NCI-H1105 treated with DMSO at 0.1 percent for 48 hours (cell line): ENCODE results near the gene HIPK3.
"Not testable (repeated sequence)": the region's sequence is repeated elsewhere in the genome, so short reads cannot be mapped to it uniquely, and the experiment has no call there.

Source experiments
- DNase-seq: peaks from one replicate; lab custom pipeline; 2025; lab: John Stamatoyannopoulos, UW

Gene HIPK3

DNA sequence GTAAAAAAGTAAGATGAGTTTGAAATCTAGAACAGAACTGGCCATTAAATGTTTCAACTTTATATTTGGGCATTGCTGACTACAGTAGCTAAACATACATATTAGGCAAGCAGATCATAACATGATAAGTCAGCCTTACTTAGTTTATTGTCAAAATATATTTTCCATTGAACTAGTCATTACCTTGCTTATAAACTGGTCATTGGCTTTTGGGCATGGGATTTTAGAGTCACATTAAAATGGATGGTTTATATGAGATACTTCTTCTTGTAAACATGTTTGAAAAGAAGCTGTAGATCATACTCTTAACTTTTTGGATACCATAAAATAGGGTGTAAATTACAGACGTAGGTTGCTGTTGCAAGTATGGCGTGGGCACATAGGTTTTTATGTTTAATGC is 2.7 kb downstream of the HIPK3 start:
- DNase-seq, result no peak

DNA sequence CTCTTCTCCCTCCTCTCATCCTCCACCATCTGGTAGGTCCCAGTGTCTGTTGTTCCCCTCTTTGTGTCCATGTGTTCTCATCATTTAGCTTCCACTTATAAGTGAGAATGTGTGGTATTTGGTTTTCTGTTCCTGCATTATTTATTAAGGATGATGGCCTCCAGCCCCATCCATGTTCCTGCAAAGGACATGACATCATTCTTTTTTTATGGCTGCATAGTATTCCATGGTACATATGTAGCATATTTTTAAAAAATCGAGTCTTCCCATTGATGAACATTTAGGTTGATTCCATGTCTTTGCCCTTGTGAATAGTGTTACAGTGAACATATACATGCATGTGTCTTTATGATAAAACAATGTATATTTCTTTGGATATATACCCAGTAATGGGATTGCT is 4.2 kb downstream of the HIPK3 start:
- not testable (repeated sequence) for DNase-seq

- DNase-seq, result no peak
These were observed 4.9 kb downstream of the HIPK3 start for GRCh38 chr11:33262011-33262645.

DNA sequence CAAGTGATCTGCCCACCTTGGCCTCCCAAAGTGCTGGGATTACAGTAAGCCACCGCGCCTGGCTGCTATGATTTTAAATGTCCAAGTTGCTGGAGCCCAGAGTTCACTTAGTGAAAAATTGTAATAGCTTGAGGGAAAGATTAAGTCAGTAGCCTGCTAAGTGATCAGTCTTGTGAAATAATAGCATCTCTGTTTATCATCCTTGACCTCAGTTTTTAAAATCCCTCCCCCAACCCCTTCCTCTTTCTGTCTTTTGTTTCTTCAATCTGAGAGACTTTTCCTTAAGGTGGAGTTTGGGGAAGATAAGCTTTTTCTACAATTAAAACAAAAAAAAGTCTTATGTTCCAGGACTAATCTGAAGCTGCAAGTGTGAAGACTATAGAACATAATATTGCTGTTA is 6.4 kb downstream of the HIPK3 start:
- no peak for DNase-seq

DNA sequence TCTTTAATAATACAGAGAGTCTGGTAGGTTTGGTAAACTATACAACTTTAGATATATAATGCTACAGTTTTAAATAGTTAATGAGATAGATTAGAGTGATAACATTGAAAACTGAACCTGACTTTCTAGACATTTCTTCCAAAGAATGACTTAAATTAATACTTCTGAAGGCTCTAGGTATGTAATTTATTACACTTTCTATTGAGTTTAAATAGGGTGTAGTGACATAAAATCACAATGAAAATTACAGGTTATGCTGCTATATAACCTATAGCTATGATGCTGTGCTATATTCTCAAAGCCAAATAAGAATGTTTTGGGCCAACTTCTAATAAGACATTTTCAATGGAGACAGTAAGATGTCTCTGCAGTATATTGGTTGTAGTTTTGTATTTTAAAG is 7.7 kb downstream of the HIPK3 start:
- no peak for DNase-seq

DNA sequence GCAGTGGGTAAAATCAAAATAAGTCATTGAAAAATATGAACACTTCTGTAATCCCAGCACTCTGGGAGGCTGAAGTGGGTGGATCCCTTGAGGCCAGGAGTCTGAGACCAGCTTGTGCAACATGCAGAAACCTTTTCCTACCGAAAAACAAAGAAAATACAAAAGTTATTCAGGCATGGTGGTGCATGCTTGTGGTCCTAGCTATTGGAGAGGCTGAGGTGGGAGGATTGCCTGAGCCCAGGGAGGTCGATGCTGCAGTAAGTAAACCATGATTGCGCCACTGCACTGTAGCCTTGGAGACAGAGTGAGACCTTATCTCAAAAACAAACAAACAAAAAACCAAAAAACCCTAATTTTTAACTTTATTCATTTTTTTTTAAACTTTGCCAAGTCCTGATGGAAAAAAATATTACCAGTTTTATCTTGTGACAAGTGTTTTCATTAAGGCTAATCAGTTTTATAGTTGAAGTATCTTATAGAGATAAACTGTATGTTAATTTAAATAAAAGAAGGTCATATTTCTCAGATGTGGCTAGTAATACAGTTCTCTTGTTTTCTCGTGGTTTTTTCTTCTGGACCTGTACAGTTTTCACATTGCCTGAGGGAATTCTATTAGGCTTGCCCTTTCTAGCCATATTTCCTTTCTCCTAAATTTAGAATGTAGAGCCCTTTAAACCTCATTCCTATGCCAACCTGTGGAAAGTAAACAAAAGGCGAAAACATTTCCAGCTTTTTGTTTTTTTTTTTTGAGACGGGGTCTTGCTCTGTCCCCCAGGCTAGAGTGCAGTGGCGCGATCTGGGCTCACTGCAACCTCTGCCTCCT is 9.4 kb downstream of the HIPK3 start:
- DNase-seq, result no peak

- DNase-seq, result no peak
These were observed 11.9 kb downstream of the HIPK3 start for GRCh38 chr11:33268945-33269540.

- DNase-seq, result no peak
These were observed 12.6 kb downstream of the HIPK3 start for GRCh38 chr11:33269822-33270221.

DNA sequence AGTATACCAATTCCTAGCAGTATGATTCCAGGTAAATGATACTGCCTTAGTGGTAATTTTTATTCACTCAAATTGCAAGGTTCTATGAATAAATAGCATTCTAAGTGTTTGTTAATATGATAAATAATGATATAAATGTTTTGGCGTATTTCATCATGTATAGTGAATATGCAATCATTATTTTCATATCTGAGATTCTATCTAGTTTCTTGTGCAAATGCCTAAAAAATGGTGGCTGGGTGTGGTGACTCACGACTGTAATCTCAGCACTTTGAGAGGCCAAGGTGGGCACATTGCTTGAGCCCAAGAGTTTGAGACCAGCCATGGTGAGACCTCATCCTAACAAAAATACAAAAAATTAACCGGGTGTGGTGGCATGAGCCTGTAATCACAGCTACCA is 13.9 kb downstream of the HIPK3 start:
- DNase-seq, result no peak

GRCh38 chr11:33272338-33273107 is 15.3 kb downstream of the HIPK3 start:
- DNase-seq, result no peak

GRCh38 chr11:33273656-33274055 is 16.5 kb downstream of the HIPK3 start:
- no peak for DNase-seq

DNA sequence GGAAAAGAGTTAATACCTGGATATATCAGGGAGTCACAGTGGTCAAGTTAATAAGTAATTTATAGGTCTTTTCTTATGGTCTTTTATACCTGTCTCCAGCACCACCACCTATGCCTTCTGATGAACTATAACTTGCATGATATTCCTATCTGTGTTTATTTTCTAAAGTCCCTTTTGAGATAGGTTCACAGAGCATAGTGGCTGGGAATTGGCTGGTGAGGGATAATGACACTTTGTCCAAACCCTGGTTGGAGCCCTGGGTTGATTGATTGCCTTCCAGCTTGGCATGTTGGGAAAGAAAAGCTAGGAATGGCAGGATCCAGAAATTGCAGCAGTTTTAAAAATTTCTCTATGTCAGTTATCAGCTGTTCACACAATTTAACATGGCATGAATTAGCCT is 23.2 kb downstream of the HIPK3 start:
- DNase-seq, result no peak

DNA sequence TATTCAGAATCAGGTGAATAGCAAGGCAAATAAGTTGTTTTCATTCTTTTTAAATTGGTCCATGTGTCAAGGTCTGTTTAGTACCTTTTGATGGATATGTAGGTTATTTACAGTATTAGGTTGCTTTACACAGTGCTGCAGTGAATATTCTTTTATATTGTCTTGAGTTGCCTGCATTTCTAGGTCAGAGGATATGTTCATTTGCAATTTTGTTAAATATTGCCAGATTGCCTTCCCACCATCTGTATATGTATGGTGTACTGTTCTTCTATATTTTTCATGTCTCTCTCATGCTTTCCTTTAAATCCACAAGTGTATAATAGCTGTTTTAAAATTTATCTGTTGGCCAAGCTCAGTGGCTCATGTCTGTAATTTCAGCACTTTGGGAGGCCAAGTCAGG is 24.6 kb downstream of the HIPK3 start:
- no peak for DNase-seq

GRCh38 chr11:33284818-33285217 is 27.6 kb downstream of the HIPK3 start:
- DNase-seq, result no peak

- DNase-seq, result no peak
These were observed 33.1 kb downstream of the HIPK3 start for GRCh38 chr11:33290319-33290718.

- DNase-seq, result no peak
These were observed 34.0 kb downstream of the HIPK3 start for GRCh38 chr11:33291004-33291777.

DNA sequence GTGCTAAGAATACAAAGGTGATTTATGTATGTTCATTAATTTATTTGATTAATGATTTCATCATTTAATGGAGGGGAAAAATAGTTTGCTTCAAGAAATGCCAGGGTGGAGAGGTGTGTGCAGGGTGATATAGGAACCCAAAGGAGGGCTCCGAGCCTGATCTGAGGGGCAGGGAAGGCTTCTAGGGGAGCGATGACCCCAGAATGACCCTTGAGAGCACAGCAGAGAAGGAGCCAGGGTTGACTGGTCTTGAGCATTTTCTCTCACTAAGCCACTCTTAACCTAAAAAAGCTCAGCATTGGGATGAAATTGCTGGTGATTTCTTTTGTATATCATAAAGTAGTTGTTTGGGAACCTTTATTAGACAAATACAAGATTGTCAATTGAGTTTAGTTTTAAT is 35.1 kb downstream of the HIPK3 start:
- DNase-seq, result no peak

GRCh38 chr11:33294224-33294623 is 37.0 kb downstream of the HIPK3 start:
- no peak for DNase-seq

DNA sequence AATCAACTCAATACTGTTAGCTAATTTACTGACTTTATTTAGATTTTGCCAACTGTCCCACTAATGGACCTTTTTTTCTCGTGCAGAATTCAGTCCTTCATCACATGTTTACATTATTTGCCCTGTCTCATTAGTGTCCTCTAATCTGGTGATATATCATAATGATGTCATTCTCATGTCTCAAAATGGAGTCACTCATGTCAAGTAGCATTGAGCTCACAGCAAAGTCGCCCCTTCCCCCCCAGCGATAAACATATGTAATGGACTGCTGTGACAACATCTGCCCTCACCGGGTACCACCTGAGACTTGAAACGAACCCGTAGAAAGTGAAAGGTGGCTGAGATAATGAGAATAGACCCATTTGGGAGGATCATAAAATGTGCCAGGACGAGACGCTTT is 37.6 kb downstream of the HIPK3 start:
- DNase-seq, result no peak

DNA sequence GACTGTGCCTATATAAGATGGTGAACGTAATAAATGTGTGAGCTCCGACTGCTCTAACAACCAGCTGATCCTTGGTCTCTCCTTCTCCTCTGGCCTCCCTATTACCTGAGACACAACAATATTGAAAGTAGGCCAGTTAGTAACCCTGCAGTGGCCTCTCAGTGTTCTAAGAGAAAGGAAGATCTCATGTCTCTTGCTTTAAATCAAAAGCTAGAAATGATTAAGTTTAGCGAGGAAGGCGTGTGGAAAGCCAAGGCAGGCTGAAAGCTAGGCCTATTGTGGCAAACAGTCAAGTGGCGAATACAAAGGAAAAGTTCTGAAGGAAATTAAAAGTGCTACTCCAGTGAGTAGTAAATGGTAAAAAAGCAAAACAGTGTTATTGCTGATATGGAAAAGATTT is 39.5 kb downstream of the HIPK3 start:
- no peak for DNase-seq

GRCh38 chr11:33303541-33303940 is 46.4 kb downstream of the HIPK3 start:
- DNase-seq, result no peak

- not testable (repeated sequence) for DNase-seq
These were observed 49.6 kb downstream of the HIPK3 start for GRCh38 chr11:33306821-33307220.
